Liver (tissue), 9 donors: Measurements from ENCODE around the gene GARIN5B. TPM values are rescaled to one million over a fixed set of nuclear protein-coding genes. Genes with fewer than 3 reads are reported as not detected.

Experiments used
- DNase-seq: peaks from one replicate; pipeline ENCODE4 v3.0.0-alpha.2; 2017; ENCODE audit warnings: low spot score
- H3K27ac ChIP-seq, 2 donors: one replicate each; pipeline ENCODE4 v1.7.0; 2013; ENCODE audit warnings: inconsistent platforms in 2 of 2, low read length in 2 of 2, control low read depth in 1 of 2, low read depth in 1 of 2, mild to moderate bottlenecking in 1 of 2
- H3K27me3 ChIP-seq, 4 donors: one replicate each; pipeline versions ENCODE4 v1.6.1 to v1.7.0; 2013; ENCODE audit warnings: low read length in 3 of 4, inconsistent platforms in 1 of 4, mild to moderate bottlenecking in 1 of 4, moderate library complexity in 1 of 4; ENCODE audit not compliant: control insufficient read depth in 4 of 4, insufficient read depth in 4 of 4
- H3K36me3 ChIP-seq, 4 donors: one replicate each; pipeline versions ENCODE4 v1.6.1 to v1.7.0; 2013; ENCODE audit warnings: low read length in 3 of 4, mild to moderate bottlenecking in 3 of 4, low read depth in 1 of 4, moderate library complexity in 1 of 4; ENCODE audit not compliant: control insufficient read depth in 4 of 4, insufficient read depth in 3 of 4
- H3K4me1 ChIP-seq, 4 donors: one replicate each; pipeline versions ENCODE4 v1.6.1 to v1.7.0; 2013; ENCODE audit warnings: low read length in 3 of 4, mild to moderate bottlenecking in 3 of 4, moderate library complexity in 1 of 4; ENCODE audit not compliant: control insufficient read depth in 4 of 4, insufficient read depth in 4 of 4
- H3K4me3 ChIP-seq, 3 donors: one replicate each; pipeline versions ENCODE4 v1.6.1 to v1.7.0; 2013; ENCODE audit warnings: low read length in 3 of 3, control low read depth in 1 of 3, low read depth in 1 of 3, mild to moderate bottlenecking in 1 of 3
- H3K9ac ChIP-seq, 2 donors: one replicate each; pipeline ENCODE4 v1.7.0; 2013; ENCODE audit warnings: low read length in 2 of 2, mild to moderate bottlenecking in 2 of 2, moderate library complexity in 2 of 2, control low read depth in 1 of 2, low read depth in 1 of 2
- H3K9me3 ChIP-seq, 4 donors: one replicate each; pipeline versions ENCODE4 v1.6.1 to v1.7.0; 2013; ENCODE audit warnings: low read length in 3 of 4; ENCODE audit not compliant: control insufficient read depth in 4 of 4
- FOXA2 ChIP-seq: IDR thresholded peaks from 2 replicates; pipeline ENCODE4 v1.6.1; 2016; ENCODE audit warnings: antibody characterized with exemption
- HNF4A ChIP-seq, 2 donors: conservative IDR thresholded peaks; 2 replicates each; pipeline ENCODE4 v1.6.1; 2016; ENCODE audit warnings: antibody characterized with exemption in 2 of 2, mild to moderate bottlenecking in 2 of 2
- HNF4G ChIP-seq: IDR thresholded peaks from 2 replicates; pipeline ENCODE4 v1.6.1; 2016; ENCODE audit warnings: antibody characterized with exemption
- JUND ChIP-seq, 2 donors: IDR thresholded peaks; 2 replicates each; pipeline ENCODE4 v1.6.1; 2016; ENCODE audit warnings: antibody characterized with exemption in 2 of 2
- NR2F2 ChIP-seq: IDR thresholded peaks from 2 replicates; pipeline ENCODE4 v1.6.1; 2016; ENCODE audit warnings: antibody characterized with exemption
- SP1 ChIP-seq: IDR thresholded peaks from 2 replicates; pipeline ENCODE4 v1.6.1; 2018; ENCODE audit warnings: antibody characterized with exemption, mild to moderate bottlenecking
- WGBS: extraction: QIAGEN DNeasy Blood & Tissue Kit; methylation state at CpG from one replicate; pipeline ENCODE4 v1.1.7; 2013; 5-methylcytosine and 5-hydroxymethylcytosine counted together
- polyA plus RNA-seq, 2 donors: library from polyadenylated mRNA; stranded (reverse) in 1 of 2; unstranded in 1 of 2; fragments of 200-250 nt in 1 of 2; fragments of >200 nt in 1 of 2; fragmentation: Nextera tagmentation in 1 of 2; extraction: Ambion mirVana in 1 of 2; gene quantifications; one replicate each; pipeline versions ENCODE4 v1.2.1 to v1.2.3, GENCODE V29; 2013 to 2015
- total RNA-seq, 2 donors: library from RNA; depleted of rRNA; stranded (reverse); fragments of >200 nt; gene quantifications; one replicate each; pipeline ENCODE4 v1.2.3, GENCODE V29; 2014
- TF ChIP-seq, protein P1 (sequence below): fragments of 150-350 bp; IDR thresholded peaks from 2 replicates; pipeline ENCODE4 v1.5.1; 2017; ENCODE audit warnings: improper control_type of control experiment, low read depth, low read length; ENCODE audit not compliant: missing input control
- donor health status: healthy.
- donor health status: healthy.
- donor health status: healthy.
- donor health status: healthy.
- donor health status: healthy.

Gene GARIN5B
- total and polyA plus RNA-seq, 4 donors: not detected

GRCh38 chr19:55372316-55373081 is 9.4 kb upstream of the GARIN5B start:
- Histone ChIP-seq H3K27ac (no peak overlapping the region), H3K4me1 (peaks cover 0 to 9% (median 2%) of the 10 kb centered on the region in 4 donors), H3K27me3 (peaks cover 0 to 13% (median 8%) of the 10 kb centered on the region in 4 donors), H3K9ac (no peak overlapping the region), H3K36me3 (no peaks in the 10 kb centered on the region), H3K4me3 (no peak overlapping the region), H3K9me3 (no peaks in the 10 kb centered on the region)
- no peak for DNase-seq
- no peak for TF ChIP-seq HNF4G
- no peak for TF ChIP-seq NR2F2
- no peak for TF ChIP-seq HNF4A (conservative IDR thresholded peaks at IDR 0.05)
- no peak for TF ChIP-seq FOXA2
- TF ChIP-seq JUND (IDR thresholded peaks at IDR 0.05): no peak
- WGBS: 45% methylated on average over 24 of the region's 24 CpGs

- TF ChIP-seq SP1 (no peak), HNF4A (conservative IDR thresholded peaks at IDR 0.05) (no peak)
- Histone ChIP-seq H3K36me3 (no peaks in the 10 kb centered on the region), H3K9me3 (no peaks in the 10 kb centered on the region), H3K9ac (no peak within 1 kb of the TSS), H3K27ac (no peak within 1 kb of the TSS), H3K4me3 (peak within 1 kb of the TSS in 1 of 3 donors; percentile 19), H3K27me3 (peaks cover 0 to 12% (median 7%) of the 10 kb centered on the region in 4 donors), H3K4me1 (peaks cover 0 to 9% (median 1%) of the 10 kb centered on the region in 4 donors)
- 7% methylated on average over 32 of the region's 32 CpGs for WGBS
- no peak for DNase-seq
These were observed 7.4 kb upstream of the GARIN5B start, which contains the start of gene IL11 for GRCh38 chr19:55370305-55370988. IL11 (minus strand) TSS chr19:55370463; CDS start chr19:55370310, 153 bp downstream.

DNA sequence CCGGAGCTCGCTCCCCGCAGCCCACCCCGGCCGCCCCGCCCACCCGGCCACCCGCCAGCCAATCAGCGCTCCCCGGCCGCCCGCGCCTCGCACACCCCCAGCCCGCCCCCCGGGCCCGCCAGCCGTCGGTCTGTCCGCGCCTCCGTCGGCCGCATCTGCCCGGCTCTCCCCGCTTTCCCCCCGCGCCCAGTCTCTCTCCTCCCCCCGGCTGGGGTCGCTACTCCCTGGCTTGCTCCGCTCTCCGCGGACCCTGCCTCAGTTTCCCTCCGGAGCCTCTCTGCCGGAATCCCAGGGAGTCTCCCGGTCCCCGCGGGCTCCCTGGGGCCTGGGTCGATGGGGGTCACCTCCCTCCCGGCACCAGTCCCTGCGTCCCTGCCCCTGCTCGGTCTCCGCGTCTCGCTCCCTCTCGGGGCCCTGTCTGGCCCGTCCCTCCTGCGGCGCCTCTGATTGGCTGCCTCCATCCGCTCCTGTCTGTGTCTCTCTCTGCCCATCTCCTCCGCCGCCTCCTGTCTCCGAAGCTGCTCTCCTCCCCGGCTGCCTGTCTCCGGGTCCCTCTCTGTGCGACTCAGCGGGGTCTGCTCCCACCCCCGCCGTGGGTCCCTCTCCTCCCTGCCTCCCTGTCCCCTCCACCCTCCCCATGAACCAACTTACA is 6.7 kb upstream of the GARIN5B start:
- 4% methylated on average over 59 of the region's 59 CpGs for WGBS
- H3K9me3 ChIP-seq: no peaks in the 10 kb centered on the region
- TF ChIP-seq HNF4A (conservative IDR thresholded peaks at IDR 0.05): no peak
- peaks cover 0 to 9% (median 1%) of the 10 kb centered on the region in 4 donors for H3K4me1 ChIP-seq
- peaks cover 0 to 11% (median 7%) of the 10 kb centered on the region in 4 donors for H3K27me3 ChIP-seq
- peak overlapping the region in 1 of 3 donors; percentile 19 for H3K4me3 ChIP-seq
- H3K9ac ChIP-seq: no peak overlapping the region
- DNase-seq: no peak
- H3K36me3 ChIP-seq: no peaks in the 10 kb centered on the region
- H3K27ac ChIP-seq: no peak overlapping the region

DNA sequence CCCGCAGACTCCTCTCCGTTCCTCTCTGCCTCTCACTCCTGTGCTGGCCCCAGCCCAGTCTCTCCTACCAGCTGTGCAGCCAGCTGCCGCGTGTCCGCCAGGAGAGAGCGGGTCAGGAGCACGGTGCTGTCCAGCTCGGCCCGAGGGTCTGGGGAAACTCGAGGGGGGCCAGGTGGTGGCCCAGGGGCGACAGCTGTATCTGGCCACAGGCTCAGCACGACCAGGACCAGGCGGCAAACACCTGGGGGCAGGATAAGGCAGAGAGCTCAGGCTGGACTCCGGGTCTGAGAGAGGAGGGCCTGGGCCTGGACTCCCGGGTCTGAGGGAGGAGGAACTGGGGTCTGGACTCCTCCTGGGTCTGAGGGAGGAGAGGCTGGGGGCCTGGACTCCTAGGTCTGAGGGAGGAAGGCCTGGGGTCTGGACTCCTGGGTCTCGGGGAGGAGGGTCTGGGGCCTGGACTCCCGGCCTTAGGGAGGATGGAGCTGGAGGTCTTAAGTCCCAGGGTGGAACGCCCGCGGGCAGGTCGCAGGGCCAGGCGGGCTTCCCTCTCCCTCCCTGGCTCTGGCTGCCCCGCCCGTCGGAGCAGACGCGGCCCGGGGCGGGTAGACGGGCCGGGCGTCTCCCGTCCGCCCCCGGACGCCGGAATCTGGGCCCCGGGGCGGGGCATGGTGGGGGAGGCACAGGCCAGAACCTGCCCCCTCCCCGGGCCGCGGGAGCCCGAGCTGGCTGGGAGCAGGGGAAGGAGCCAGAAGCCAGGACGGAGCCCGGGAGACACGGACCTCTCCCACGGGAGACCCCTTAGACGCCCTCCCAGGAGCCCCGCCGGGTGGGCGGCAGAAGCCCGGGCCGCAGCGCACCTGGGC is 5.9 kb upstream of the GARIN5B start:
- 9% methylated on average over 53 of the region's 54 CpGs for WGBS
- Histone ChIP-seq H3K36me3 (no peaks in the 10 kb centered on the region), H3K9ac (no peak overlapping the region), H3K4me1 (peaks cover 0 to 9% (median 1%) of the 10 kb centered on the region in 4 donors), H3K27me3 (peaks cover 0 to 11% (median 7%) of the 10 kb centered on the region in 4 donors), H3K9me3 (no peaks in the 10 kb centered on the region), H3K27ac (no peak overlapping the region), H3K4me3 (peak overlapping the region in 1 of 3 donors; percentile 4)
- DNase-seq: no peak
- TF ChIP-seq, protein P1, sequence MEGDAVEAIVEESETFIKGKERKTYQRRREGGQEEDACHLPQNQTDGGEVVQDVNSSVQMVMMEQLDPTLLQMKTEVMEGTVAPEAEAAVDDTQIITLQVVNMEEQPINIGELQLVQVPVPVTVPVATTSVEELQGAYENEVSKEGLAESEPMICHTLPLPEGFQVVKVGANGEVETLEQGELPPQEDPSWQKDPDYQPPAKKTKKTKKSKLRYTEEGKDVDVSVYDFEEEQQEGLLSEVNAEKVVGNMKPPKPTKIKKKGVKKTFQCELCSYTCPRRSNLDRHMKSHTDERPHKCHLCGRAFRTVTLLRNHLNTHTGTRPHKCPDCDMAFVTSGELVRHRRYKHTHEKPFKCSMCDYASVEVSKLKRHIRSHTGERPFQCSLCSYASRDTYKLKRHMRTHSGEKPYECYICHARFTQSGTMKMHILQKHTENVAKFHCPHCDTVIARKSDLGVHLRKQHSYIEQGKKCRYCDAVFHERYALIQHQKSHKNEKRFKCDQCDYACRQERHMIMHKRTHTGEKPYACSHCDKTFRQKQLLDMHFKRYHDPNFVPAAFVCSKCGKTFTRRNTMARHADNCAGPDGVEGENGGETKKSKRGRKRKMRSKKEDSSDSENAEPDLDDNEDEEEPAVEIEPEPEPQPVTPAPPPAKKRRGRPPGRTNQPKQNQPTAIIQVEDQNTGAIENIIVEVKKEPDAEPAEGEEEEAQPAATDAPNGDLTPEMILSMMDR: no peak
- TF ChIP-seq SP1: no peak
